HG03469 (cell line): Measurements from ENCODE around the gene PDE4B.
A peak's percentile ranks its signal among the peaks of the same experiment; 100 is the strongest.

Experiments
- ATAC-seq: cut with Tn5 transposase; IDR thresholded peaks from one replicate; pipeline ENCODE4 v1.9.1; 2021; ENCODE audit warnings: mild to moderate bottlenecking, moderate library complexity, moderate number of reproducible peaks; ENCODE audit not compliant: unreplicated experiment

Gene PDE4B

GRCh38 chr1:65880611-65881010 lies 87.9 kb downstream of the PDE4B start:
- no peak for ATAC-seq

GRCh38 chr1:65881067-65881594 lies 88.4 kb downstream of the PDE4B start:
- ATAC-seq: no peak

- no peak for ATAC-seq
These were observed 89.4 kb downstream of the PDE4B start for GRCh38 chr1:65882076-65882475.

- ATAC-seq: no peak
These were observed 96.7 kb downstream of the PDE4B start for GRCh38 chr1:65889441-65889840.

- ATAC-seq: no peak
These were observed 97.6 kb downstream of the PDE4B start for GRCh38 chr1:65890201-65890843.

GRCh38 chr1:65894738-65895605 lies 102.3 kb downstream of the PDE4B start:
- ATAC-seq: peak; percentile 68

GRCh38 chr1:65896721-65897120 lies 104.0 kb downstream of the PDE4B start:
- ATAC-seq: no peak

- no peak for ATAC-seq
These were observed 104.8 kb downstream of the PDE4B start for GRCh38 chr1:65897485-65897884.

GRCh38 chr1:65904681-65905083 lies 112.0 kb downstream of the PDE4B start:
- ATAC-seq: no peak

GRCh38 chr1:65910432-65910831 lies 117.7 kb downstream of the PDE4B start:
- no peak for ATAC-seq

- no peak for ATAC-seq
These were observed 119.0 kb downstream of the PDE4B start for GRCh38 chr1:65911679-65912078.

GRCh38 chr1:65918564-65918963 lies 125.9 kb downstream of the PDE4B start:
- ATAC-seq: no peak

- ATAC-seq: no peak
These were observed 128.8 kb downstream of the PDE4B start for GRCh38 chr1:65921446-65921845.

- no peak for ATAC-seq
These were observed 131.8 kb downstream of the PDE4B start for GRCh38 chr1:65924471-65924870.

GRCh38 chr1:65938506-65938905 lies 145.8 kb downstream of the PDE4B start:
- no peak for ATAC-seq

GRCh38 chr1:65939191-65939590 lies 146.5 kb downstream of the PDE4B start:
- no peak for ATAC-seq

- ATAC-seq: no peak
These were observed 146.9 kb downstream of the PDE4B start for GRCh38 chr1:65939636-65940035.

GRCh38 chr1:65940126-65940525 lies 147.4 kb downstream of the PDE4B start:
- ATAC-seq: no peak

GRCh38 chr1:65942476-65942875 lies 149.8 kb downstream of the PDE4B start:
- no peak for ATAC-seq

- ATAC-seq: no peak
These were observed 153.7 kb downstream of the PDE4B start for GRCh38 chr1:65946376-65946775.

GRCh38 chr1:65946960-65947359 lies 154.3 kb downstream of the PDE4B start:
- no peak for ATAC-seq

GRCh38 chr1:65948609-65949229 lies 156.0 kb downstream of the PDE4B start:
- no peak for ATAC-seq
